ENCODE results near the gene CPSF7. TPM values are rescaled to one million over a fixed set of nuclear protein-coding genes. Genes with fewer than 3 reads are reported as not detected.

Gene CPSF7
- 126 TPM for polyA plus RNA-seq (2013, experiment 1 of 2)
- 123 TPM for polyA plus RNA-seq (2013, experiment 2 of 2)

- Histone ChIP-seq H3K4me3 (ENCODE audit: low read length in 2 of 2) (peak within 1 kb of the TSS; percentile 60 to 94), H3K9me3 (replicated peaks in 1 of 2; ENCODE audit: control insufficient read depth in 2 of 2, insufficient read depth in 1 of 2, low read depth in 1 of 2, low read length in 2 of 2) (peaks cover 0 to 6% of the 10 kb centered on the region in 2 donors), H3K36me3 (replicated peaks in 1 of 2; ENCODE audit: control insufficient read depth in 2 of 2, insufficient read depth in 2 of 2, low read length in 2 of 2) (peaks cover 23 to 68% of the 10 kb centered on the region in 2 donors), H3K27ac (replicated peaks; ENCODE audit: low read length) (peak within 1 kb of the TSS; percentile 93), H2BK5ac (ENCODE audit: low read length) (peak within 1 kb of the TSS; percentile 98), H3K23ac (ENCODE audit: low read depth, low read length, poor library complexity) (peak within 1 kb of the TSS; percentile 89), H3K4me1 (ENCODE audit: control insufficient read depth in 2 of 2, insufficient read depth in 1 of 2, low read depth in 1 of 2, low read length in 2 of 2) (peaks cover 0 to 8% of the 10 kb centered on the region in 2 donors), H3K14ac (ENCODE audit: low read length) (peak within 1 kb of the TSS; percentile 98), H2BK120ac (ENCODE audit: low read depth, low read length) (peak within 1 kb of the TSS; percentile 44), H2BK15ac (ENCODE audit: low read length) (peak within 1 kb of the TSS; percentile 82), H3K4ac (ENCODE audit: low read length) (peak within 1 kb of the TSS; percentile 97), H4K91ac (ENCODE audit: low read depth, low read length, poor library complexity) (no peak within 1 kb of the TSS), H2BK12ac (ENCODE audit: low read length) (no peak within 1 kb of the TSS), H2AK5ac (ENCODE audit: low read depth, low read length) (peak within 1 kb of the TSS; percentile 76), H4K8ac (ENCODE audit: low read depth, low read length) (peak within 1 kb of the TSS; percentile 92), H3K79me1 (ENCODE audit: low read depth, low read length) (peaks cover 3% of the 10 kb centered on the region), H3K4me2 (ENCODE audit: insufficient read depth, low read length, poor library complexity, severe bottlenecking) (peak within 1 kb of the TSS; percentile 78), H3K9ac (ENCODE audit: low read depth, low read length, poor library complexity) (peak within 1 kb of the TSS; percentile 96), H2AFZ (ENCODE audit: low read length) (peak within 1 kb of the TSS; percentile 95), H3K27me3 (ENCODE audit: control insufficient read depth in 3 of 3, insufficient read depth in 3 of 3, low read depth in 1 of 3, low read length in 3 of 3) (no peaks in the 10 kb centered on the region), H3K18ac (ENCODE audit: low read length) (peak within 1 kb of the TSS; percentile 100)
- peak; percentile 94 for DNase-seq (ENCODE audit: low spot score)
- no CpG with 5 or more reads among the region's 82 CpGs for WGBS, 2 donors (ENCODE audit: extremely low coverage in 2 of 2, insufficient read length in 2 of 2, insufficient replicate concordance in 1 of 2)
Measured at GRCh38 chr11:61429691-61430582, at the start of gene CPSF7, which contains the start of gene SDHAF2. Gene CPSF7, minus strand, starts transcription at chr11:61429975. Its CDS starts 740 bp downstream, at chr11:61429235. Gene SDHAF2, plus strand, starts transcription at chr11:61430124. Its CDS starts 23 bp downstream, at chr11:61430147.

- peak; percentile 76 for DNase-seq (ENCODE audit: low spot score)
- no CpG with 5 or more reads among the region's 18 CpGs for WGBS, 2 donors (ENCODE audit: extremely low coverage in 2 of 2, insufficient read length in 2 of 2, insufficient replicate concordance in 1 of 2)
- peak overlapping the region; percentile 44 for H2BK12ac ChIP-seq (ENCODE audit: low read length)
- H3K4me1 ChIP-seq (ENCODE audit: control insufficient read depth in 2 of 2, insufficient read depth in 1 of 2, low read depth in 1 of 2, low read length in 2 of 2) = peaks cover 26 to 27% of the 10 kb centered on the region in 2 donors
- no peak overlapping the region for H4K91ac ChIP-seq (ENCODE audit: low read depth, low read length, poor library complexity)
- H3K27me3 ChIP-seq (ENCODE audit: control insufficient read depth in 3 of 3, insufficient read depth in 3 of 3, low read depth in 1 of 3, low read length in 3 of 3) = peaks cover 0 to 2% (median 0%) of the 10 kb centered on the region in 3 experiments
- H2BK120ac ChIP-seq (ENCODE audit: low read depth, low read length) = no peak overlapping the region
- H3K18ac ChIP-seq (ENCODE audit: low read length) = peak overlapping the region; percentile 48
- peak overlapping the region; percentile 57 for H2AK5ac ChIP-seq (ENCODE audit: low read depth, low read length)
- no peak overlapping the region for H3K23ac ChIP-seq (ENCODE audit: low read depth, low read length, poor library complexity)
- H2BK5ac ChIP-seq (ENCODE audit: low read length) = no peak overlapping the region
- peaks cover 2% of the 10 kb centered on the region for H3K79me1 ChIP-seq (ENCODE audit: low read depth, low read length)
- no peak overlapping the region for H3K4me3 ChIP-seq (ENCODE audit: low read length in 2 of 2)
- no peak overlapping the region for H4K8ac ChIP-seq (ENCODE audit: low read depth, low read length)
- H3K36me3 ChIP-seq (replicated peaks in 1 of 2; ENCODE audit: control insufficient read depth in 2 of 2, insufficient read depth in 2 of 2, low read length in 2 of 2) = peaks cover 0 to 13% of the 10 kb centered on the region in 2 donors
- H3K9me3 ChIP-seq (replicated peaks in 1 of 2; ENCODE audit: control insufficient read depth in 2 of 2, insufficient read depth in 1 of 2, low read depth in 1 of 2, low read length in 2 of 2) = no peaks in the 10 kb centered on the region
- no peak overlapping the region for H3K9ac ChIP-seq (ENCODE audit: low read depth, low read length, poor library complexity)
- H3K14ac ChIP-seq (ENCODE audit: low read length) = no peak overlapping the region
- H3K27ac ChIP-seq (replicated peaks; ENCODE audit: low read length) = no peak overlapping the region
- no peak overlapping the region for H2BK15ac ChIP-seq (ENCODE audit: low read length)
- no peak overlapping the region for H3K4me2 ChIP-seq (ENCODE audit: insufficient read depth, low read length, poor library complexity, severe bottlenecking)
- no peak overlapping the region for H2AFZ ChIP-seq (ENCODE audit: low read length)
- H3K4ac ChIP-seq (ENCODE audit: low read length) = no peak overlapping the region
Measured at GRCh38 chr11:61477727-61478148, 48.0 kb upstream of the CPSF7 start.

- H4K8ac ChIP-seq (ENCODE audit: low read depth, low read length) = no peak overlapping the region
- no peak for DNase-seq (ENCODE audit: low spot score)
- no peaks in the 10 kb centered on the region for H3K9me3 ChIP-seq (replicated peaks in 1 of 2; ENCODE audit: control insufficient read depth in 2 of 2, insufficient read depth in 1 of 2, low read depth in 1 of 2, low read length in 2 of 2)
- no peak overlapping the region for H3K4me3 ChIP-seq (ENCODE audit: low read length in 2 of 2)
- no peak overlapping the region for H2BK15ac ChIP-seq (ENCODE audit: low read length)
- H3K14ac ChIP-seq (ENCODE audit: low read length) = no peak overlapping the region
- H3K27me3 ChIP-seq (ENCODE audit: control insufficient read depth in 3 of 3, insufficient read depth in 3 of 3, low read depth in 1 of 3, low read length in 3 of 3) = peaks cover 0 to 2% (median 0%) of the 10 kb centered on the region in 3 experiments
- no peak overlapping the region for H2BK12ac ChIP-seq (ENCODE audit: low read length)
- H3K27ac ChIP-seq (replicated peaks; ENCODE audit: low read length) = no peak overlapping the region
- no peak overlapping the region for H2AK5ac ChIP-seq (ENCODE audit: low read depth, low read length)
- no peak overlapping the region for H2AFZ ChIP-seq (ENCODE audit: low read length)
- no peak overlapping the region for H3K18ac ChIP-seq (ENCODE audit: low read length)
- no peak overlapping the region for H2BK120ac ChIP-seq (ENCODE audit: low read depth, low read length)
- peaks cover 2% of the 10 kb centered on the region for H3K79me1 ChIP-seq (ENCODE audit: low read depth, low read length)
- no CpG with 5 or more reads among the region's 8 CpGs for WGBS, 2 donors (ENCODE audit: extremely low coverage in 2 of 2, insufficient read length in 2 of 2, insufficient replicate concordance in 1 of 2)
- peaks cover 0 to 16% of the 10 kb centered on the region in 2 donors for H3K36me3 ChIP-seq (replicated peaks in 1 of 2; ENCODE audit: control insufficient read depth in 2 of 2, insufficient read depth in 2 of 2, low read length in 2 of 2)
- no peak overlapping the region for H3K4ac ChIP-seq (ENCODE audit: low read length)
- no peak overlapping the region for H3K9ac ChIP-seq (ENCODE audit: low read depth, low read length, poor library complexity)
- H3K4me2 ChIP-seq (ENCODE audit: insufficient read depth, low read length, poor library complexity, severe bottlenecking) = no peak overlapping the region
- H3K23ac ChIP-seq (ENCODE audit: low read depth, low read length, poor library complexity) = no peak overlapping the region
- no peak overlapping the region for H4K91ac ChIP-seq (ENCODE audit: low read depth, low read length, poor library complexity)
- peaks cover 20 to 23% of the 10 kb centered on the region in 2 donors for H3K4me1 ChIP-seq (ENCODE audit: control insufficient read depth in 2 of 2, insufficient read depth in 1 of 2, low read depth in 1 of 2, low read length in 2 of 2)
- H2BK5ac ChIP-seq (ENCODE audit: low read length) = no peak overlapping the region
Measured at GRCh38 chr11:61477126-61477525, 47.4 kb upstream of the CPSF7 start.

GRCh38 chr11:61476371-61476770 is 46.6 kb upstream of the CPSF7 start:
- Histone ChIP-seq H2BK12ac (ENCODE audit: low read length) (no peak overlapping the region), H2BK120ac (ENCODE audit: low read depth, low read length) (no peak overlapping the region), H3K27ac (replicated peaks; ENCODE audit: low read length) (no peak overlapping the region), H3K9me3 (replicated peaks in 1 of 2; ENCODE audit: control insufficient read depth in 2 of 2, insufficient read depth in 1 of 2, low read depth in 1 of 2, low read length in 2 of 2) (no peaks in the 10 kb centered on the region), H4K91ac (ENCODE audit: low read depth, low read length, poor library complexity) (no peak overlapping the region), H3K79me1 (ENCODE audit: low read depth, low read length) (peaks cover 2% of the 10 kb centered on the region), H3K4me3 (ENCODE audit: low read length in 2 of 2) (no peak overlapping the region), H2BK15ac (ENCODE audit: low read length) (no peak overlapping the region), H2BK5ac (ENCODE audit: low read length) (no peak overlapping the region), H3K14ac (ENCODE audit: low read length) (no peak overlapping the region), H3K9ac (ENCODE audit: low read depth, low read length, poor library complexity) (no peak overlapping the region), H4K8ac (ENCODE audit: low read depth, low read length) (no peak overlapping the region), H2AK5ac (ENCODE audit: low read depth, low read length) (no peak overlapping the region), H2AFZ (ENCODE audit: low read length) (no peak overlapping the region), H3K18ac (ENCODE audit: low read length) (no peak overlapping the region), H3K27me3 (ENCODE audit: control insufficient read depth in 3 of 3, insufficient read depth in 3 of 3, low read depth in 1 of 3, low read length in 3 of 3) (peaks cover 0 to 2% (median 0%) of the 10 kb centered on the region in 3 experiments), H3K4me2 (ENCODE audit: insufficient read depth, low read length, poor library complexity, severe bottlenecking) (no peak overlapping the region), H3K4me1 (ENCODE audit: control insufficient read depth in 2 of 2, insufficient read depth in 1 of 2, low read depth in 1 of 2, low read length in 2 of 2) (peaks cover 12 to 15% of the 10 kb centered on the region in 2 donors), H3K36me3 (replicated peaks in 1 of 2; ENCODE audit: control insufficient read depth in 2 of 2, insufficient read depth in 2 of 2, low read length in 2 of 2) (peaks cover 0 to 16% of the 10 kb centered on the region in 2 donors), H3K23ac (ENCODE audit: low read depth, low read length, poor library complexity) (no peak overlapping the region), H3K4ac (ENCODE audit: low read length) (no peak overlapping the region)
- no peak for DNase-seq (ENCODE audit: low spot score)
- WGBS, 2 donors (ENCODE audit: extremely low coverage in 2 of 2, insufficient read length in 2 of 2, insufficient replicate concordance in 1 of 2) = no CpG with 5 or more reads among the region's 3 CpGs

Data from neuronal stem cell (in vitro differentiated cells).